K562 (cell line): ENCODE data around the gene CCN2. TPM values are rescaled to one million over a fixed set of nuclear protein-coding genes. Genes with fewer than 3 reads are reported as not detected.

Source experiments
- ATAC-seq: fragments of 200-7000 bp; cut with Tn5 transposase; 3 replicates; pipeline ENCODE4 v1.9.1; 2020; ENCODE audit warnings: moderate library complexity
- BruUV-seq: library from RNA; stranded (reverse); fragments of 400-500 nt; replicated peaks from 2 replicates; lab custom pipeline; 2021; lab: Mats Ljungman, UMichigan
- CTCF ChIA-PET: fragments of 300-600 bp; formaldehyde crosslinking; extraction: SDS; loops from one replicate; lab custom pipeline; 2021; ENCODE audit warnings: low intra/inter-chr PET ratio; lab: Yijun Ruan, JAX
- POLR2A ChIA-PET: fragments of 300-600, 350-650 bp; sonication (Branson Sonifier 250); formaldehyde crosslinking; extraction: SDS; loops from one replicate; lab custom pipeline; 2021; ENCODE audit warnings: antibody characterized with exemption, inconsistent platforms; lab: Yijun Ruan, JAX
- DNase-seq, 4 experiments: peaks; one replicate each; pipeline versions ENCODE4 v3.0.0 to v3.0.0-alpha.2; 2011 to 2018; ENCODE audit warnings: low spot score in 3 of 4, mixed read lengths in 3 of 4; ENCODE audit errors: extremely low read depth in 1 of 4
- FAIRE-seq: peaks from 2 replicates; lab custom pipeline; 2011; peaks lifted over from hg19 to GRCh38; lab: Jason Lieb, UNC
- H2AFZ ChIP-seq: 2 replicates; pipeline ENCODE4 v1.6.0; 2011; ENCODE audit warnings: low read depth, low read length, control low read depth, inconsistent platforms
- H3K27ac ChIP-seq: fragments of 200-600 bp; 3 replicates; pipeline ENCODE4 v1.8.0; 2011; ENCODE audit warnings: low read depth, mild to moderate bottlenecking, control low read depth, inconsistent platforms, low read length, moderate library complexity, mixed read lengths; ENCODE audit errors: extremely low read depth
- H3K27me3 ChIP-seq, 2 experiments: fragments of 300-600 bp in 1 of 2; 2 replicates in 1 of 2; 3 replicates in 1 of 2; pipeline versions ENCODE4 v1.6.0 to v1.8.0; 2011; ENCODE audit warnings: inconsistent platforms in 2 of 2, low read length in 2 of 2, mild to moderate bottlenecking in 1 of 2, mixed read lengths in 1 of 2, moderate library complexity in 1 of 2; ENCODE audit not compliant: control insufficient read depth in 2 of 2, insufficient read depth in 2 of 2
- H3K36me3 ChIP-seq: fragments of 300-600 bp; 3 replicates; pipeline ENCODE4 v1.8.0; 2011; ENCODE audit warnings: mild to moderate bottlenecking, low read length, inconsistent platforms; ENCODE audit not compliant: control insufficient read depth, insufficient read depth
- H3K4me1 ChIP-seq, 2 experiments: fragments of 200-600 bp in 1 of 2; replicated peaks in 1 of 2; 2 replicates in 1 of 2; 3 replicates in 1 of 2; pipeline versions ENCODE4 v1.5.1 to v1.8.0; 2011; ENCODE audit warnings: inconsistent platforms in 2 of 2, low read length in 2 of 2, mild to moderate bottlenecking in 1 of 2, mixed read lengths in 1 of 2, moderate library complexity in 1 of 2; ENCODE audit not compliant: control insufficient read depth in 2 of 2, insufficient read depth in 2 of 2
- H3K4me2 ChIP-seq: 2 replicates; pipeline ENCODE4 v1.6.1; 2011; ENCODE audit warnings: low read length, control low read depth, inconsistent platforms, mixed read lengths; ENCODE audit not compliant: insufficient read depth
- H3K4me3 ChIP-seq: fragments of 200-600 bp; sonication (generic), shearing (Covaris generic); 2 replicates; pipeline ENCODE4 v1.5.1; 2016; ENCODE audit warnings: control low read depth, inconsistent platforms
- H3K79me2 ChIP-seq: fragments of 200-600 bp; 3 replicates; pipeline ENCODE4 v1.8.0; 2011; ENCODE audit warnings: low read length, inconsistent platforms; ENCODE audit not compliant: control insufficient read depth, insufficient read depth
- H3K9ac ChIP-seq, 2 experiments: 2 replicates each; pipeline versions ENCODE4 v1.6.0 to v1.6.1; 2011; ENCODE audit warnings: low read depth in 2 of 2, low read length in 2 of 2, control low read depth in 1 of 2, inconsistent platforms in 1 of 2, mild to moderate bottlenecking in 1 of 2, mixed read lengths in 1 of 2; ENCODE audit not compliant: insufficient read depth in 1 of 2
- H3K9me1 ChIP-seq: one replicate; pipeline ENCODE4 v1.6.0; 2011; ENCODE audit warnings: inconsistent platforms, mild to moderate bottlenecking, low read length, moderate library complexity; ENCODE audit not compliant: control insufficient read depth, insufficient read depth
- H3K9me3 ChIP-seq: replicated peaks from 2 replicates; pipeline ENCODE4 v1.5.1; 2011; ENCODE audit warnings: low read depth, low read length, inconsistent platforms; ENCODE audit not compliant: control insufficient read depth, insufficient read depth
- H4K20me1 ChIP-seq: replicated peaks from 2 replicates; pipeline ENCODE4 v1.6.1; 2011; ENCODE audit warnings: low read length, inconsistent platforms, mixed read lengths; ENCODE audit not compliant: control insufficient read depth, insufficient read depth
- DNMT1 ChIP-seq: fragments of 450-650 bp; IDR thresholded peaks from 2 replicates; pipeline ENCODE4 v1.6.1; 2016; ENCODE audit warnings: antibody characterized with exemption, mild to moderate bottlenecking
- ETV5 ChIP-seq: sonication (generic); formaldehyde crosslinking; IDR thresholded peaks from 2 replicates; pipeline ENCODE4 v1.4.0; 2020; ENCODE audit warnings: low read depth, mild to moderate bottlenecking, missing genetic modification reagents
- EWSR1 ChIP-seq: fragments of 450-650 bp; IDR thresholded peaks from 2 replicates; pipeline ENCODE4 v1.6.1; 2018; ENCODE audit warnings: borderline replicate concordance, mild to moderate bottlenecking, low read depth, moderate library complexity; ENCODE audit not compliant: partially characterized antibody
- FOXM1 ChIP-seq, 2 experiments: fragments of 450-650 bp in 1 of 2; sonication (generic) in 1 of 2; formaldehyde crosslinking in 1 of 2; IDR thresholded peaks; 2 replicates each; pipeline versions ENCODE4 v1.6.1 to v1.9.0; 2017 to 2022; ENCODE audit warnings: low read depth in 2 of 2, mild to moderate bottlenecking in 2 of 2, missing genetic modification reagents in 1 of 2, moderate library complexity in 1 of 2
- HMG20A ChIP-seq: fragments of 450-650 bp; formaldehyde crosslinking; conservative IDR thresholded peaks from 2 replicates; pipeline ENCODE4 v1.4.0; 2020; ENCODE audit warnings: mild to moderate bottlenecking, mixed read lengths
- MAFF ChIP-seq: IDR thresholded peaks from 2 replicates; pipeline ENCODE4 v1.6.1; 2012; ENCODE audit warnings: low read length, improper control_type of control experiment
- PHF20 ChIP-seq: fragments of 450-650 bp; IDR thresholded peaks from 2 replicates; pipeline ENCODE4 v1.6.1; 2018; ENCODE audit not compliant: partially characterized antibody
- TSC22D4 ChIP-seq: fragments of 450-650 bp; IDR thresholded peaks from 2 replicates; pipeline ENCODE4 v1.6.1; 2016; ENCODE audit warnings: missing genetic modification characterization, missing biosample characterization, control low read depth
- ZBED1 ChIP-seq: IDR thresholded peaks from 2 replicates; pipeline ENCODE4 v1.6.1; 2014
- ZNF347 ChIP-seq: fragments of 450-650 bp; formaldehyde crosslinking; IDR thresholded peaks from 2 replicates; pipeline ENCODE4 v1.4.0; 2020; ENCODE audit warnings: low read depth, mild to moderate bottlenecking, moderate library complexity
- WGBS: fragments of 100-300 bp; shearing (Covaris generic); methylation state at CpG from one replicate; pipeline ENCODE4 v1.1.6; 2016; ENCODE audit warnings: low coverage, mixed read lengths; ENCODE audit not compliant: insufficient coverage; ENCODE audit errors: missing lambda C conversion rate; 5-methylcytosine and 5-hydroxymethylcytosine counted together
- in situ Hi-C: fragments of 300-500 bp; cut with MboI; formaldehyde crosslinking; loops from 4 replicates; pipeline ENCODE4 v1.15.0; 2018; ENCODE audit warnings: inconsistent platforms, mixed read lengths
- intact Hi-C: fragments of 100-400 bp; cut with micrococcal nuclease; formaldehyde crosslinking; loops from 2 replicates; pipeline ENCODE4 v1.14.2; 2022
- polyA plus RNA-seq, 8 experiments: library from polyadenylated mRNA; depleted of rRNA in 4 of 8; stranded (reverse) in 5 of 8; unstranded in 3 of 8; fragments of >200 nt; fragmentation: Nextera tagmentation in 2 of 8; fragmentation: Illumina TruSeq in 1 of 8; extraction: Ambion mirVana in 2 of 8; extraction: Trizol in 1 of 8; gene quantifications; 2 replicates each; pipeline versions ENCODE4 v1.2.1 to v1.2.3, GENCODE V29; 2011 to 2014; ENCODE audit warnings: inconsistent platforms in 1 of 8, missing spikeins in 1 of 8
- total RNA-seq, 7 experiments: library from RNA; depleted of rRNA in 6 of 7; stranded (reverse); fragments of >200 nt in 6 of 7; fragmentation: Illumina TruSeq in 2 of 7; extraction: Trizol in 2 of 7; gene quantifications; 2 replicates each; pipeline versions ENCODE4 v1.2.1 to v1.2.3, GENCODE V29; 2011 to 2021; ENCODE audit warnings: low replicate concordance in 1 of 7
- TF ChIP-seq, protein P1 (sequence below): sonication (generic); formaldehyde crosslinking; IDR thresholded peaks from 2 replicates; pipeline ENCODE4 v1.8.1; 2023; ENCODE audit warnings: missing genetic modification reagents, mild to moderate bottlenecking, borderline replicate concordance
- TF ChIP-seq, protein P2 (sequence below): sonication (generic); formaldehyde crosslinking; IDR thresholded peaks from 2 replicates; pipeline ENCODE4 v1.8.1; 2023; ENCODE audit warnings: mild to moderate bottlenecking, missing genetic modification reagents
- TF ChIP-seq, protein P3 (sequence below): fragments of 450-650 bp; formaldehyde crosslinking; IDR thresholded peaks from 2 replicates; pipeline ENCODE4 v1.4.0; 2020; ENCODE audit warnings: mild to moderate bottlenecking, mixed read lengths

The CCN2 gene
- total and polyA plus RNA-seq, 9 of the 15 experiments (the other 6 are each of a cell fraction or from before 2014, with no cell fraction given), result 0.40 TPM; not detected in 8

DNA sequence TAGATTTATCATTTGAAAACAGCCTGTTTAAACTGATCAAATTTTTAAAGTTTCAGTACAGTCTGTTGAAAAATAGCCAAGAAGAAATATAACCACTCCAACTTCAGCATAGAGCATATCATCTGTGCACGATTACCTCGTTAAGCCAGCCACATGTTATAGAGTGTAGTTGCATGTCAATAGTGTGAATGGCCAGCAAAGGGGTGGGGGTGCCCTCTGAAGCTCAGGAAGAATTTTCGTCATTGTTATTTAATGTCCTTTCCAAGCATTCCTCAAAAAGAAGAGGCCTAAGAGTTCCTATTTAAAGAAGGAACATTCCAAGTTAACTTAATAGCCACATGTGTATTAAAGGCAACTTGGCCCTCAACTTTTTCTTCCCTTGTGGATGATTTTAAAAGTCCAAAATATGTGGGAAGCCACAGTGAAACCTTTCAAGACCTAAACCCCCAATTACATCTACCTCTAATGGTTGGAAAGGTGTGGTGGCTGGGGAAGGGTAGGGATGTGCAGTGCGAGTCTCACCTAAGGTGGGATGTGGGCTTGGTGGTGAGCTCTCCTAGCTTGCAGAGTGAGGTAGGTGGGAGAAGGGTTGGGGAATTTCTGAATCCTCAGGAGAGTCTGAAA lies 1.8 kb upstream of the CCN2 start:
- intact Hi-C loops (no loop called here), in situ Hi-C loops (no loop called here)
- H3K79me2 ChIP-seq, result no peaks in the 10 kb centered on the region
- no peak overlapping the region for H3K27ac ChIP-seq
- H3K27me3 ChIP-seq, result peaks cover 5 to 14% of the 10 kb centered on the region in 2 experiments; a peak in 4 of 5 replicates
- H3K4me3 ChIP-seq, result no peak overlapping the region
- WGBS, result 5% methylated on average over 4 of the region's 4 CpGs
- no peak overlapping the region for H3K9ac ChIP-seq
- H3K9me1 ChIP-seq, result no peaks in the 10 kb centered on the region
- H3K4me1 ChIP-seq, result peaks cover 0 to 5% of the 10 kb centered on the region in 2 experiments; a peak in 1 of 5 replicates
- ChIA-PET POLR2A (no interaction called here), CTCF (no interaction called here)
- no peak overlapping the region for H3K4me2 ChIP-seq
- DNase-seq (no peak), FAIRE-seq (no peak), ATAC-seq (no peak)
- no peak overlapping the region for H2AFZ ChIP-seq
- BruUV-seq, result no TSS peak
- H4K20me1 ChIP-seq, result no peaks in the 10 kb centered on the region
- no peaks in the 10 kb centered on the region for H3K36me3 ChIP-seq
- H3K9me3 ChIP-seq, result no peaks in the 10 kb centered on the region
- no peak for TF ChIP-seq ZBED1
- TF ChIP-seq, protein P1, sequence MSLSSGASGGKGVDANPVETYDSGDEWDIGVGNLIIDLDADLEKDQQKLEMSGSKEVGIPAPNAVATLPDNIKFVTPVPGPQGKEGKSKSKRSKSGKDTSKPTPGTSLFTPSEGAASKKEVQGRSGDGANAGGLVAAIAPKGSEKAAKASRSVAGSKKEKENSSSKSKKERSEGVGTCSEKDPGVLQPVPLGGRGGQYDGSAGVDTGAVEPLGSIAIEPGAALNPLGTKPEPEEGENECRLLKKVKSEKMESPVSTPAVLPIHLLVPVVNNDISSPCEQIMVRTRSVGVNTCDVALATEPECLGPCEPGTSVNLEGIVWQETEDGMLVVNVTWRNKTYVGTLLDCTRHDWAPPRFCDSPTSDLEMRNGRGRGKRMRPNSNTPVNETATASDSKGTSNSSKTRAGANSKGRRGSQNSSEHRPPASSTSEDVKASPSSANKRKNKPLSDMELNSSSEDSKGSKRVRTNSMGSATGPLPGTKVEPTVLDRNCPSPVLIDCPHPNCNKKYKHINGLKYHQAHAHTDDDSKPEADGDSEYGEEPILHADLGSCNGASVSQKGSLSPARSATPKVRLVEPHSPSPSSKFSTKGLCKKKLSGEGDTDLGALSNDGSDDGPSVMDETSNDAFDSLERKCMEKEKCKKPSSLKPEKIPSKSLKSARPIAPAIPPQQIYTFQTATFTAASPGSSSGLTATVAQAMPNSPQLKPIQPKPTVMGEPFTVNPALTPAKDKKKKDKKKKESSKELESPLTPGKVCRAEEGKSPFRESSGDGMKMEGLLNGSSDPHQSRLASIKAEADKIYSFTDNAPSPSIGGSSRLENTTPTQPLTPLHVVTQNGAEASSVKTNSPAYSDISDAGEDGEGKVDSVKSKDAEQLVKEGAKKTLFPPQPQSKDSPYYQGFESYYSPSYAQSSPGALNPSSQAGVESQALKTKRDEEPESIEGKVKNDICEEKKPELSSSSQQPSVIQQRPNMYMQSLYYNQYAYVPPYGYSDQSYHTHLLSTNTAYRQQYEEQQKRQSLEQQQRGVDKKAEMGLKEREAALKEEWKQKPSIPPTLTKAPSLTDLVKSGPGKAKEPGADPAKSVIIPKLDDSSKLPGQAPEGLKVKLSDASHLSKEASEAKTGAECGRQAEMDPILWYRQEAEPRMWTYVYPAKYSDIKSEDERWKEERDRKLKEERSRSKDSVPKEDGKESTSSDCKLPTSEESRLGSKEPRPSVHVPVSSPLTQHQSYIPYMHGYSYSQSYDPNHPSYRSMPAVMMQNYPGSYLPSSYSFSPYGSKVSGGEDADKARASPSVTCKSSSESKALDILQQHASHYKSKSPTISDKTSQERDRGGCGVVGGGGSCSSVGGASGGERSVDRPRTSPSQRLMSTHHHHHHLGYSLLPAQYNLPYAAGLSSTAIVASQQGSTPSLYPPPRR (CRISPR knock-in tag), result no peak
- TF ChIP-seq ZNF347 (CRISPR knock-in tag), result no peak
- no peak for TF ChIP-seq ETV5 (CRISPR knock-in tag)
- TF ChIP-seq FOXM1 (IDR thresholded peaks at IDR 0.05; ENCODE audit: low read depth), result no peak
- TF ChIP-seq FOXM1 (CRISPR knock-in tag; IDR thresholded peaks at IDR 0.05; ENCODE audit: low read depth), result no peak
- TF ChIP-seq HMG20A (CRISPR knock-in tag), result no peak
- no peak for TF ChIP-seq DNMT1
- no peak for TF ChIP-seq MAFF
- no peak for TF ChIP-seq PHF20
- TF ChIP-seq EWSR1, result no peak
- TF ChIP-seq, protein P2, sequence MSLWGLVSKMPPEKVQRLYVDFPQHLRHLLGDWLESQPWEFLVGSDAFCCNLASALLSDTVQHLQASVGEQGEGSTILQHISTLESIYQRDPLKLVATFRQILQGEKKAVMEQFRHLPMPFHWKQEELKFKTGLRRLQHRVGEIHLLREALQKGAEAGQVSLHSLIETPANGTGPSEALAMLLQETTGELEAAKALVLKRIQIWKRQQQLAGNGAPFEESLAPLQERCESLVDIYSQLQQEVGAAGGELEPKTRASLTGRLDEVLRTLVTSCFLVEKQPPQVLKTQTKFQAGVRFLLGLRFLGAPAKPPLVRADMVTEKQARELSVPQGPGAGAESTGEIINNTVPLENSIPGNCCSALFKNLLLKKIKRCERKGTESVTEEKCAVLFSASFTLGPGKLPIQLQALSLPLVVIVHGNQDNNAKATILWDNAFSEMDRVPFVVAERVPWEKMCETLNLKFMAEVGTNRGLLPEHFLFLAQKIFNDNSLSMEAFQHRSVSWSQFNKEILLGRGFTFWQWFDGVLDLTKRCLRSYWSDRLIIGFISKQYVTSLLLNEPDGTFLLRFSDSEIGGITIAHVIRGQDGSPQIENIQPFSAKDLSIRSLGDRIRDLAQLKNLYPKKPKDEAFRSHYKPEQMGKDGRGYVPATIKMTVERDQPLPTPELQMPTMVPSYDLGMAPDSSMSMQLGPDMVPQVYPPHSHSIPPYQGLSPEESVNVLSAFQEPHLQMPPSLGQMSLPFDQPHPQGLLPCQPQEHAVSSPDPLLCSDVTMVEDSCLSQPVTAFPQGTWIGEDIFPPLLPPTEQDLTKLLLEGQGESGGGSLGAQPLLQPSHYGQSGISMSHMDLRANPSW (CRISPR knock-in tag), result no peak
- TF ChIP-seq, protein P3, sequence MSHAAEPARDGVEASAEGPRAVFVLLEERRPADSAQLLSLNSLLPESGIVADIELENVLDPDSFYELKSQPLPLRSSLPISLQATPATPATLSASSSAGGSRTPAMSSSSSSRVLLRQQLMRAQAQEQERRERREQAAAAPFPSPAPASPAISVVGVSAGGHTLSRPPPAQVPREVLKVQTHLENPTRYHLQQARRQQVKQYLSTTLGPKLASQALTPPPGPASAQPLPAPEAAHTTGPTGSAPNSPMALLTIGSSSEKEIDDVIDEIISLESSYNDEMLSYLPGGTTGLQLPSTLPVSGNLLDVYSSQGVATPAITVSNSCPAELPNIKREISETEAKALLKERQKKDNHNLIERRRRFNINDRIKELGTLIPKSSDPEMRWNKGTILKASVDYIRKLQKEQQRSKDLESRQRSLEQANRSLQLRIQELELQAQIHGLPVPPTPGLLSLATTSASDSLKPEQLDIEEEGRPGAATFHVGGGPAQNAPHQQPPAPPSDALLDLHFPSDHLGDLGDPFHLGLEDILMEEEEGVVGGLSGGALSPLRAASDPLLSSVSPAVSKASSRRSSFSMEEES (CRISPR knock-in tag), result no peak
- no peak for TF ChIP-seq TSC22D4 (tag)
